Stimulated activated CD8-positive, alpha-beta memory T cell treated with anti-CD3 and anti-CD28 coated beads, Interleukin-2, amount 100 ng/mL, for 48 hours (primary cell): Measurements from ENCODE around the gene SVIL.
"Not testable (repeated sequence)": the region's sequence is repeated elsewhere in the genome, so short reads cannot be mapped to it uniquely, and the experiment has no call there.

Experiments used
- DNase-seq, 2 donors: peaks; one replicate each; pipeline ENCODE4 v3.0.0-alpha.2; 2020; ENCODE audit warnings: low read depth in 2 of 2

SVIL gene

GRCh38 chr10:29620112-29620690 lies 14.6 kb downstream of the SVIL start:
- DNase-seq, result no peak

GRCh38 chr10:29619241-29619669 lies 15.5 kb downstream of the SVIL start:
- DNase-seq, result no peak

GRCh38 chr10:29618341-29619171 lies 16.2 kb downstream of the SVIL start:
- DNase-seq, result no peak

DNA sequence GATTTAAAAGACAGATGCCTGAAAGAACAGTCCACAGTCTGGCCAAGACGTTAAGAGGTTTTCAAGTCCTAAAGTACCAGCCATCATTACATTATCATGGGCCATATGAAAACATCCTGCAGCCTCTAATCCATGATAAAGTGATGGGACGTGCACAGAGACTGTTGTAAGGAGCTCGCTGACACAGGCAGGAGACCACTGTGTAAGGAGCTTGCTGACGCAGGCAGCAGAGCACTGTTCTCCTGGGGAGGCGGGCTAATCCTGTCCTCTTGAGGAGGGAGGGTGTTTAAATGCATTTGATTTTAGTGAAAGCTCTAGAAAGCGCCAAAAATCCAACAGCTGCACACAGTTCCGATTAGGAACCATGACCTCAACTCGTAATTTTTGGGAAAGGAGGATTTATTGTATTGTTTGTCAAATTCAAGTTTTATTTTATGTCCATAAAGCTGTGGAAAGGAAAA lies 16.9 kb downstream of the SVIL start:
- no peak for DNase-seq

DNA sequence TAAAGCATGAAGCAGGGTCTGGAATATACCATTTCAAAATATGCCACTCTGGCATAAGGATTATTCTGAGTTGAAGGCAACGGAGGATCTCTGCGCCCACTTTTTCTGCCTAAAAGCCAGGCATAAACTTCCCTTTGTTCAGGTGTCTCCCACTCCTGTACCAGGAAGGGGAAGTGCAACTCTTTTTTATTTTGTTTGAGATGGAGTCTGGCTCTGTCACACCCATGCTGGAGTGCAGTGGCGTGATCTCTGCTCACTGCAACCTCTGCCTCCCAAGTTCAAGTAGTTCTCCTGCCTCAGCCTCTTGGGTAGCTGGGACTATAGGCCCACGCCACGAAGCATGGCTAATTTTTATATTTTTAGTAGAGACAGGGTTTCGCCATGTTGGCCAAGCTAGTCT lies 18.2 kb downstream of the SVIL start:
- no peak for DNase-seq

DNA sequence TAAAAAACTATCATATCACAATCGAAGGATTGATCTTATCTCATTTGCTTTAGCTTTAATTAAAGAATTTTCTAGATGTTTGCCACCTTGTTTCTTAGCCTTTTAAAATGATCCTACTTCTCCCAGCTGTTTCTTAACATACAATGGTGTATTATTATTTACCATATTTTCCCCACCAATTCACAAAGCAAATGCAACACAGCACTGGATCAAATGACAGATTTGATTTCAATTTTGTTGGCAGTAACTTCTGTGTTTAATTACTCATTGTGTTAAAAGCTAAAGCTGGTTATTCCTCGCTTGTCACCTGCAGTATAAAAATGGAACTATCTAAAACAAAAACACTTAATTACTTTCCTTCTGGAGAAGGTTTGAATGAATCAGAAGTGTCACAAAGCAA lies 19.6 kb downstream of the SVIL start:
- no peak for DNase-seq

DNA sequence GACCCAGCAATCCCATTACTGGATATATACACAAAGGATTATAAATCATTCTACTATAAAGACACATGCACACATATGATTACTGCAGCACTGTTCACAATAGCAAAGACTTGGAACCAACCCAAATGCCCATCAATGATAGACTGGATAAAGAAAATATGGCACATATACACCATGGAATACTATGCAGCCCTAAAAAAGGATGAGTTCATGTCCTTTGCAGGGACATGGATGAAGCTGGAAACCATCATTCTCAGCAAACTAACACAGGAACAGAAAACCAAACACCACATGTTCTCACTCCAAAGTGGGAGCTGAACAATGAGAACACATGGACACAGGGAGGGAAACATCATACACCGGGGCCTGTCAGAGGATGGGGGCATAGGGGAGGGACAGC lies 20.5 kb downstream of the SVIL start:
- DNase-seq, result not testable (repeated sequence)

DNA sequence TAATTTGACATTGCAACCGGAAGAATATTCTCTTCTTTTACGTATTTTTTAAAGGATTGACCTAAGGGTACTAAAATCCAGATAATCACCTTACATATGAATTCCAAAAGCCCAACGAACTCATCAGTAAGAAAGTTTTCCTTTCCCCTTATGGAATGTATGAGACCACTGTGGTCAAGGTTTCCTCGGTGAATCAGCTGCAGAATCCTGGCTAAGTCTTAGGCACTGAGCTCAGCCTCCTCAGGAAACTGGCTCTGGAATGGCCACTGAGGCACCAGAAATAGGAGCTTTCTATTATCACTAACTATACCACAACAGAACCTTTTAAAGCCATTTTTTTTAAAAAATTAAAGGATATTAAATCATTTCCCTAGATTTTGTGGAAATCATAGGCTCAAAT lies 21.0 kb downstream of the SVIL start:
- DNase-seq, result no peak

GRCh38 chr10:29613196-29613595 lies 21.6 kb downstream of the SVIL start:
- no peak for DNase-seq

- no peak for DNase-seq
These were observed 22.1 kb downstream of the SVIL start for GRCh38 chr10:29612657-29613056.

GRCh38 chr10:29611781-29612381 lies 22.9 kb downstream of the SVIL start:
- no peak for DNase-seq

- no peak for DNase-seq
These were observed 23.7 kb downstream of the SVIL start for GRCh38 chr10:29610876-29611647.

DNA sequence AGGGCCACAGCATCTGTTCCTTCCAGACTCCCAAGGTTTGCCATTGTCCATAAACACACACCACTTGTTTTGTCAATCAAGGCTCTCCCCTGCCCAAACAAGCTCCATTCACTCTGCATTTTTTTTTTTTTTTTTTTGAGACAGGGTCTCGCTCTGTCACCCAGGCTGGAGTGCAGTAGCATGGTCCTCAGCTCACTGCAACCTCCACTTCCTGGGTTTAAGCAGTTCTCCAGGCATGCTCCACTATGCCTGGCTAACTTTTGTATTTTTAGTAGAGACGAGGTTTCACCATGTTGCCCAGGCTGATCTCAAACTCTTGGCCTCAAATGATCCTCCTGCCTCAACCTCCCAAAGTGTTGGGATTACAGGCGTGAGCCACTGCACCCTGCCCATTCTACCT lies 24.4 kb downstream of the SVIL start:
- DNase-seq, result not testable (repeated sequence)

DNA sequence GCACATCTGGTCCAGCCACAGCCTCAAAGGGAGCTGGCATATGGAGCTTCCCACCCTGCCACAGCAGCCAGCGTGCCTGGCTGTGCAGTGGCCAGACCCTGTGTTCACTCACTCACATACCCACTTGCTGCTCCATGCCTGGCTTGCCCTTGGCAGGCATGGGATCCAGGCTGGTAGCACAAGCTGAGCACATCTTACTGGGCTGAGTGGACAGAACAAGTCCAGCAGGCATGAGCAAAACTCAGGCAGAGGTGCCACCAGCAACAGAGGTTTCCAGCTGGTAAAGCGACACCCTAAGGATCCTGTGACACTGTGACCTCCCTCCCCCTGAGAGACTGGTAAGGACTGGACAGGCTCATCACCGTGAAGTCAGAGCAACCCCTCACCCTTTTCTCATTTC lies 25.1 kb downstream of the SVIL start:
- no peak for DNase-seq

GRCh38 chr10:29608476-29609301 lies 26.1 kb downstream of the SVIL start:
- DNase-seq, result no peak

GRCh38 chr10:29608062-29608461 lies 26.7 kb downstream of the SVIL start:
- no peak for DNase-seq

- no peak for DNase-seq
These were observed 27.2 kb downstream of the SVIL start for GRCh38 chr10:29607576-29607975.

- DNase-seq, result not testable (repeated sequence)
These were observed 28.1 kb downstream of the SVIL start for GRCh38 chr10:29606693-29607092.

DNA sequence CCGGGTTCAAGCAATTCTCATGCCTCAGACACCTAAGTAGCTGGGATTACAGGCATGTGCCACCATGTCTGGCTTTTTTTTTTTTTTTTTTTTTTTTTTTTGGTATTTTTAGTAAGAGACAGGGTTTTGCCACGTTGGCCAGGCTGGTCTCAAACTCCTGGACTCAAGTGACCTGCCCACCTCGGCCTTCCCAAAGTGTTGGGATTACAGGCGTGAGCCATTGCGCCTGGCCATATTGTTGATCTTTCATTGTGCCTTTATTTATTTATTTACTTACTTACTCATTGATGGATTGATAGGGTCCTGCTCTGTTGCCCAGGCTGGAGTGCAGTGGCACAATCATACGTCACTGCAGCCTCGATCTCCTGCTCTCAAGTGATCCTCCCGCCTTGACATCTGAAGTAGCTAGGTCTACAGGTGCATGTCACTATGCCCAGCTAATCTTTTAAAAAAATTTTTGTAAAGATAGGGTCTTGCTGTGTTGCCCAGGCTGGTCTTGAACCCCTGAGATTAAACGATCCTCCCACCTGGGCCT lies 30.4 kb downstream of the SVIL start:
- no peak for DNase-seq

GRCh38 chr10:29603223-29603896 lies 31.4 kb downstream of the SVIL start:
- no peak for DNase-seq
